Measurements from ENCODE around the gene SELENON. TPM values are rescaled to one million over a fixed set of nuclear protein-coding genes. Genes with fewer than 3 reads are reported as not detected.

Gene SELENON
- total and polyA plus RNA-seq, 3 donors from 2014 or later: 17.2 to 30.7 (median 29.8) TPM

GRCh38 chr1:25772164-25772563 lies 27.8 kb upstream of the SELENON start:
- WGBS, 2 donors: 94 to 96% methylated on average over 5 of the region's 5 CpGs
- Histone ChIP-seq H3K27ac (no peak overlapping the region), H3K4me1 (peaks cover 17% of the 10 kb centered on the region), H3K4me3 (no peak overlapping the region), H3K36me3 (ENCODE audit: low read depth, missing control alignments) (no peaks in the 10 kb centered on the region), H3K27me3 (no peaks in the 10 kb centered on the region), H3K9me3 (no peaks in the 10 kb centered on the region)
- intact Hi-C loops (cut with DNase I; ENCODE audit: low total_unique reads): no loop called here
- DNase-seq: no peak
- TF ChIP-seq POLR2A (IDR thresholded peaks at IDR 0.05): no peak
- TF ChIP-seq CTCF (IDR thresholded peaks at IDR 0.05): no peak

- H3K27ac ChIP-seq: no peak overlapping the region
- DNase-seq: no peak
- no peak overlapping the region for H3K4me3 ChIP-seq
- no peaks in the 10 kb centered on the region for H3K36me3 ChIP-seq (ENCODE audit: low read depth, missing control alignments)
- peaks cover 17% of the 10 kb centered on the region for H3K4me1 ChIP-seq
- no peaks in the 10 kb centered on the region for H3K27me3 ChIP-seq
- intact Hi-C loops (cut with DNase I; ENCODE audit: low total_unique reads): no loop called here
- WGBS, 2 donors: 91 to 92% methylated on average over 5 of the region's 5 CpGs
- no peak for TF ChIP-seq POLR2A (IDR thresholded peaks at IDR 0.05)
- TF ChIP-seq CTCF (IDR thresholded peaks at IDR 0.05): no peak
- no peaks in the 10 kb centered on the region for H3K9me3 ChIP-seq
These were observed 27.2 kb upstream of the SELENON start for GRCh38 chr1:25772692-25773245.

GRCh38 chr1:25773441-25774125 lies 26.4 kb upstream of the SELENON start:
- Histone ChIP-seq H3K27me3 (no peaks in the 10 kb centered on the region), H3K9me3 (no peaks in the 10 kb centered on the region), H3K36me3 (ENCODE audit: low read depth, missing control alignments) (no peaks in the 10 kb centered on the region), H3K27ac (no peak overlapping the region), H3K4me3 (no peak overlapping the region), H3K4me1 (peaks cover 17% of the 10 kb centered on the region)
- DNase-seq: no peak
- intact Hi-C loops (cut with DNase I; ENCODE audit: low total_unique reads): no loop called here
- WGBS, 2 donors: 94 to 95% methylated on average over 3 to 4 of the region's 4 CpGs
- TF ChIP-seq CTCF (IDR thresholded peaks at IDR 0.05) (no peak), POLR2A (IDR thresholded peaks at IDR 0.05) (no peak)

- no peak overlapping the region for H3K4me3 ChIP-seq
- DNase-seq: no peak
- 85 to 91% methylated on average over 13 of the region's 13 CpGs for WGBS, 2 donors
- H3K4me1 ChIP-seq: peaks cover 17% of the 10 kb centered on the region
- intact Hi-C loops (cut with DNase I; ENCODE audit: low total_unique reads): no loop called here
- H3K27ac ChIP-seq: no peak overlapping the region
- no peaks in the 10 kb centered on the region for H3K27me3 ChIP-seq
- H3K36me3 ChIP-seq (ENCODE audit: low read depth, missing control alignments): no peaks in the 10 kb centered on the region
- no peaks in the 10 kb centered on the region for H3K9me3 ChIP-seq
- no peak for TF ChIP-seq POLR2A (IDR thresholded peaks at IDR 0.05)
- TF ChIP-seq CTCF (IDR thresholded peaks at IDR 0.05): no peak
These were observed 25.7 kb upstream of the SELENON start for GRCh38 chr1:25774206-25774803.
